ENCODE measurements around the gene RASGEF1B.

- no peak for TF ChIP-seq POLR2A (IDR thresholded peaks at IDR 0.05)
- no peak for TF ChIP-seq CTCF (IDR thresholded peaks at IDR 0.05)
- no peak for TF ChIP-seq EP300 (IDR thresholded peaks at IDR 0.05)
- TF ChIP-seq POLR2AphosphoS5 (IDR thresholded peaks at IDR 0.05), result no peak
Observed at GRCh38 chr4:81424816-81425755, 46.6 kb downstream of the RASGEF1B start.

Measured in gastroesophageal sphincter (tissue), 3 donors.